Breast epithelium (tissue), 4 donors: Measurements from ENCODE around the gene NFATC3. TPM values are rescaled to one million over a fixed set of nuclear protein-coding genes. Genes with fewer than 3 reads are reported as not detected.

Experiments used
- DNase-seq, 2 donors: peaks; one replicate each; pipeline ENCODE4 v3.0.0-alpha.2; 2019; ENCODE audit warnings: low spot score in 2 of 2
- H3K27ac ChIP-seq, 2 donors: fragments of 200-600 bp; sonication (generic) in 1 of 2; one replicate each; pipeline ENCODE4 v1.5.1; 2016 to 2019; ENCODE audit warnings: mild to moderate bottlenecking in 1 of 2
- H3K27me3 ChIP-seq, 2 donors: fragments of 200-600 bp; sonication (generic) in 1 of 2; one replicate each; pipeline versions ENCODE4 v1.5.1 to v1.6.0; 2017 to 2019; ENCODE audit warnings: control low read depth in 1 of 2, mild to moderate bottlenecking in 1 of 2
- H3K36me3 ChIP-seq: fragments of 200-600 bp; one replicate; pipeline ENCODE4 v1.5.1; 2019
- H3K4me1 ChIP-seq, 2 donors: fragments of 200-600 bp; sonication (generic); one replicate each; pipeline ENCODE4 v1.5.1; 2016 to 2019; ENCODE audit warnings: control low read depth in 1 of 2
- H3K4me3 ChIP-seq, 3 donors: fragments of 200-600 bp; sonication (generic); 1 replicate in 2 of 3; 2 replicates in 1 of 3; pipeline ENCODE4 v1.5.1; 2016 to 2019; ENCODE audit warnings: mild to moderate bottlenecking in 3 of 3, moderate library complexity in 2 of 3
- H3K9me3 ChIP-seq, 2 donors: fragments of 200-600 bp; sonication (generic) in 1 of 2; one replicate each; pipeline ENCODE4 v1.5.1; 2016 to 2019; ENCODE audit warnings: control low read depth in 1 of 2
- CTCF ChIP-seq, 3 donors: fragments of 450-650 bp; IDR thresholded peaks; one replicate each; pipeline ENCODE4 v1.5.1; 2016 to 2017; ENCODE audit warnings: antibody characterized with exemption in 3 of 3, mild to moderate bottlenecking in 3 of 3, moderate library complexity in 3 of 3
- POLR2A ChIP-seq: fragments of 450-650 bp; IDR thresholded peaks from one replicate; pipeline ENCODE4 v1.6.1; 2016; ENCODE audit warnings: antibody characterized with exemption, mild to moderate bottlenecking, moderate library complexity
- POLR2AphosphoS5 ChIP-seq, 3 donors: sonication (generic); formaldehyde crosslinking; IDR thresholded peaks; one replicate each; pipeline ENCODE4 v1.6.1; 2017; ENCODE audit warnings: antibody characterized with exemption in 3 of 3
- intact Hi-C: fragments of 100-400 bp; cut with DNase I; formaldehyde crosslinking; loops from one replicate; pipeline ENCODE4 v1.15.1; 2023; ENCODE audit warnings: low total_unique reads
- total RNA-seq, 3 donors: library from RNA; depleted of rRNA; stranded (reverse); fragments of >200 nt; gene quantifications; one replicate each; pipeline ENCODE4 v1.1.0, GENCODE V29; 2016

Gene NFATC3
- total RNA-seq, 3 donors from 2014 or later, result 52.0 to 64.2 (median 60.6) TPM

- DNase-seq, result no peak
- no peaks in the 10 kb centered on the region for H3K4me1 ChIP-seq
- intact Hi-C loops, result no loop called here
Observed at GRCh38 chr16:68187505-68187904, 102.3 kb downstream of the NFATC3 start.

GRCh38 chr16:68188170-68188569 is 103.0 kb downstream of the NFATC3 start:
- DNase-seq, result no peak
- intact Hi-C loops, result no loop called here
- no peak overlapping the region for H3K27ac ChIP-seq

More at GRCh38 chr16:68187505-68187904, 102.3 kb downstream of the NFATC3 start:
- H3K27me3 ChIP-seq, result no peaks in the 10 kb centered on the region
- H3K27ac ChIP-seq, result no peak overlapping the region
- H3K4me3 ChIP-seq, result no peak overlapping the region
- H3K36me3 ChIP-seq, result no peaks in the 10 kb centered on the region
- TF ChIP-seq POLR2A (no peak), CTCF (IDR thresholded peaks at IDR 0.05) (no peak), POLR2AphosphoS5 (IDR thresholded peaks at IDR 0.05) (no peak)
- no peaks in the 10 kb centered on the region for H3K9me3 ChIP-seq

GRCh38 chr16:68190081-68190480 is 104.9 kb downstream of the NFATC3 start:
- H3K36me3 ChIP-seq, result no peaks in the 10 kb centered on the region
- TF ChIP-seq POLR2A (no peak), CTCF (IDR thresholded peaks at IDR 0.05) (no peak), POLR2AphosphoS5 (IDR thresholded peaks at IDR 0.05) (no peak)
- H3K4me1 ChIP-seq, result no peaks in the 10 kb centered on the region
- no peak overlapping the region for H3K4me3 ChIP-seq
- H3K27ac ChIP-seq, result no peak overlapping the region
- no peaks in the 10 kb centered on the region for H3K9me3 ChIP-seq
- DNase-seq, result no peak
- intact Hi-C loops, result no loop called here
- H3K27me3 ChIP-seq, result no peaks in the 10 kb centered on the region

More at GRCh38 chr16:68188170-68188569, 103.0 kb downstream of the NFATC3 start:
- Histone ChIP-seq H3K36me3 (no peaks in the 10 kb centered on the region), H3K9me3 (no peaks in the 10 kb centered on the region), H3K27me3 (no peaks in the 10 kb centered on the region), H3K4me3 (no peak overlapping the region), H3K4me1 (no peaks in the 10 kb centered on the region)
- TF ChIP-seq POLR2A (no peak), POLR2AphosphoS5 (IDR thresholded peaks at IDR 0.05) (no peak)

- H3K27me3 ChIP-seq, result no peaks in the 10 kb centered on the region
- no peak overlapping the region for H3K27ac ChIP-seq
- TF ChIP-seq POLR2A (no peak), POLR2AphosphoS5 (IDR thresholded peaks at IDR 0.05) (no peak), CTCF (IDR thresholded peaks at IDR 0.05) (no peak)
- no peak overlapping the region for H3K4me3 ChIP-seq
- intact Hi-C loops, result no loop called here
- H3K36me3 ChIP-seq, result no peaks in the 10 kb centered on the region
- H3K4me1 ChIP-seq, result no peaks in the 10 kb centered on the region
- DNase-seq, result no peak
- no peaks in the 10 kb centered on the region for H3K9me3 ChIP-seq
Observed at GRCh38 chr16:68190736-68191510, 105.8 kb downstream of the NFATC3 start.

GRCh38 chr16:68194251-68194650 is 109.1 kb downstream of the NFATC3 start:
- TF ChIP-seq POLR2A, result no peak
- TF ChIP-seq CTCF (IDR thresholded peaks at IDR 0.05), result no peak
- no peak for TF ChIP-seq POLR2AphosphoS5 (IDR thresholded peaks at IDR 0.05)
- H3K36me3 ChIP-seq, result no peaks in the 10 kb centered on the region
- no peaks in the 10 kb centered on the region for H3K4me1 ChIP-seq
- H3K4me3 ChIP-seq, result no peak overlapping the region
- no peaks in the 10 kb centered on the region for H3K27me3 ChIP-seq
- intact Hi-C loops, result no loop called here
- H3K9me3 ChIP-seq, result no peaks in the 10 kb centered on the region
- no peak overlapping the region for H3K27ac ChIP-seq
- no peak for DNase-seq
